Liver (tissue), 9 donors: ENCODE results near the gene EMP1. TPM values are rescaled to one million over a fixed set of nuclear protein-coding genes. Genes with fewer than 3 reads are reported as not detected.

Experiments used
- DNase-seq: peaks from one replicate; pipeline ENCODE4 v3.0.0-alpha.2; 2017; ENCODE audit warnings: low spot score
- H3K27ac ChIP-seq, 2 donors: one replicate each; pipeline ENCODE4 v1.7.0; 2013; ENCODE audit warnings: inconsistent platforms in 2 of 2, low read length in 2 of 2, control low read depth in 1 of 2, low read depth in 1 of 2, mild to moderate bottlenecking in 1 of 2
- H3K27me3 ChIP-seq, 4 donors: one replicate each; pipeline versions ENCODE4 v1.6.1 to v1.7.0; 2013; ENCODE audit warnings: low read length in 3 of 4, inconsistent platforms in 1 of 4, mild to moderate bottlenecking in 1 of 4, moderate library complexity in 1 of 4; ENCODE audit not compliant: control insufficient read depth in 4 of 4, insufficient read depth in 4 of 4
- H3K36me3 ChIP-seq, 4 donors: one replicate each; pipeline versions ENCODE4 v1.6.1 to v1.7.0; 2013; ENCODE audit warnings: low read length in 3 of 4, mild to moderate bottlenecking in 3 of 4, low read depth in 1 of 4, moderate library complexity in 1 of 4; ENCODE audit not compliant: control insufficient read depth in 4 of 4, insufficient read depth in 3 of 4
- H3K4me1 ChIP-seq, 4 donors: one replicate each; pipeline versions ENCODE4 v1.6.1 to v1.7.0; 2013; ENCODE audit warnings: low read length in 3 of 4, mild to moderate bottlenecking in 3 of 4, moderate library complexity in 1 of 4; ENCODE audit not compliant: control insufficient read depth in 4 of 4, insufficient read depth in 4 of 4
- H3K4me3 ChIP-seq, 3 donors: one replicate each; pipeline versions ENCODE4 v1.6.1 to v1.7.0; 2013; ENCODE audit warnings: low read length in 3 of 3, control low read depth in 1 of 3, low read depth in 1 of 3, mild to moderate bottlenecking in 1 of 3
- H3K9ac ChIP-seq, 2 donors: one replicate each; pipeline ENCODE4 v1.7.0; 2013; ENCODE audit warnings: low read length in 2 of 2, mild to moderate bottlenecking in 2 of 2, moderate library complexity in 2 of 2, control low read depth in 1 of 2, low read depth in 1 of 2
- H3K9me3 ChIP-seq, 4 donors: one replicate each; pipeline versions ENCODE4 v1.6.1 to v1.7.0; 2013; ENCODE audit warnings: low read length in 3 of 4; ENCODE audit not compliant: control insufficient read depth in 4 of 4
- ATF3 ChIP-seq: IDR thresholded peaks from 2 replicates; pipeline ENCODE4 v1.6.1; 2016; ENCODE audit warnings: antibody characterized with exemption
- CTCF ChIP-seq: fragments of 150-350 bp; IDR thresholded peaks from 2 replicates; pipeline ENCODE4 v1.5.1; 2017; ENCODE audit warnings: improper control_type of control experiment, low read depth, low read length; ENCODE audit not compliant: missing input control
- EGR1 ChIP-seq, 2 donors: IDR thresholded peaks; 2 replicates each; pipeline ENCODE4 v1.6.1; 2016 to 2018; ENCODE audit warnings: antibody characterized with exemption in 2 of 2, low read depth in 2 of 2
- FOXA1 ChIP-seq: IDR thresholded peaks from 2 replicates; pipeline ENCODE4 v1.6.1; 2016; ENCODE audit warnings: antibody characterized with exemption
- FOXA2 ChIP-seq: IDR thresholded peaks from 2 replicates; pipeline ENCODE4 v1.6.1; 2016; ENCODE audit warnings: antibody characterized with exemption
- HNF4A ChIP-seq, 2 donors: conservative IDR thresholded peaks; 2 replicates each; pipeline ENCODE4 v1.6.1; 2016; ENCODE audit warnings: antibody characterized with exemption in 2 of 2, mild to moderate bottlenecking in 2 of 2
- HNF4G ChIP-seq: IDR thresholded peaks from 2 replicates; pipeline ENCODE4 v1.6.1; 2016; ENCODE audit warnings: antibody characterized with exemption
- JUND ChIP-seq, 2 donors: IDR thresholded peaks; 2 replicates each; pipeline ENCODE4 v1.6.1; 2016; ENCODE audit warnings: antibody characterized with exemption in 2 of 2
- MAX ChIP-seq: IDR thresholded peaks from 2 replicates; pipeline ENCODE4 v1.6.1; 2016; ENCODE audit warnings: antibody characterized with exemption
- NR2F2 ChIP-seq: IDR thresholded peaks from 2 replicates; pipeline ENCODE4 v1.6.1; 2016; ENCODE audit warnings: antibody characterized with exemption
- RAD21 ChIP-seq, 2 donors: IDR thresholded peaks; 2 replicates each; pipeline ENCODE4 v1.6.1; 2016; ENCODE audit warnings: antibody characterized with exemption in 2 of 2, mild to moderate bottlenecking in 2 of 2
- RXRA ChIP-seq, 2 donors: IDR thresholded peaks; 2 replicates each; pipeline ENCODE4 v1.6.1; 2017 to 2018; ENCODE audit warnings: antibody characterized with exemption in 2 of 2, mild to moderate bottlenecking in 1 of 2
- SP1 ChIP-seq: IDR thresholded peaks from 2 replicates; pipeline ENCODE4 v1.6.1; 2018; ENCODE audit warnings: antibody characterized with exemption, mild to moderate bottlenecking
- TAF1 ChIP-seq: conservative IDR thresholded peaks from 2 replicates; pipeline ENCODE4 v1.6.1; 2016; ENCODE audit warnings: antibody characterized with exemption, mild to moderate bottlenecking
- YY1 ChIP-seq: IDR thresholded peaks from 2 replicates; pipeline ENCODE4 v1.6.1; 2016; ENCODE audit warnings: antibody characterized with exemption, mild to moderate bottlenecking
- ZBTB33 ChIP-seq: IDR thresholded peaks from 2 replicates; pipeline ENCODE4 v1.6.1; 2016; ENCODE audit warnings: antibody characterized with exemption
- WGBS: extraction: QIAGEN DNeasy Blood & Tissue Kit; methylation state at CpG from one replicate; pipeline ENCODE4 v1.1.7; 2013; 5-methylcytosine and 5-hydroxymethylcytosine counted together
- polyA plus RNA-seq, 2 donors: library from polyadenylated mRNA; stranded (reverse) in 1 of 2; unstranded in 1 of 2; fragments of 200-250 nt in 1 of 2; fragments of >200 nt in 1 of 2; fragmentation: Nextera tagmentation in 1 of 2; extraction: Ambion mirVana in 1 of 2; gene quantifications; one replicate each; pipeline versions ENCODE4 v1.2.1 to v1.2.3, GENCODE V29; 2013 to 2015
- total RNA-seq, 2 donors: library from RNA; depleted of rRNA; stranded (reverse); fragments of >200 nt; gene quantifications; one replicate each; pipeline ENCODE4 v1.2.3, GENCODE V29; 2014
- donor health status: healthy.
- donor health status: healthy.
- donor health status: healthy.
- donor health status: healthy.
- donor health status: healthy.

EMP1 gene
- total and polyA plus RNA-seq, 4 donors = 1.6 to 5.6 (median 3.6) TPM

- Histone ChIP-seq H3K9me3 (no peaks in the 10 kb centered on the region), H3K4me3 (no peak overlapping the region), H3K4me1 (peaks cover 0 to 8% (median 0%) of the 10 kb centered on the region in 4 donors), H3K36me3 (no peaks in the 10 kb centered on the region), H3K9ac (no peak overlapping the region), H3K27ac (no peak overlapping the region), H3K27me3 (no peaks in the 10 kb centered on the region)
- 90% methylated on average over 4 of the region's 4 CpGs for WGBS
- no peak for TF ChIP-seq MAX
- no peak for TF ChIP-seq YY1
- no peak for TF ChIP-seq RAD21 (IDR thresholded peaks at IDR 0.05)
- no peak for TF ChIP-seq RXRA (IDR thresholded peaks at IDR 0.05)
- no peak for TF ChIP-seq CTCF
- no peak for TF ChIP-seq FOXA1
- no peak for TF ChIP-seq HNF4G
- no peak for TF ChIP-seq HNF4A (conservative IDR thresholded peaks at IDR 0.05)
- no peak for TF ChIP-seq ATF3
- no peak for TF ChIP-seq ZBTB33
- TF ChIP-seq TAF1 = no peak
- TF ChIP-seq FOXA2 = no peak
- no peak for TF ChIP-seq EGR1 (IDR thresholded peaks at IDR 0.05; ENCODE audit: low read depth in 2 of 2)
- TF ChIP-seq JUND (IDR thresholded peaks at IDR 0.05) = no peak
- DNase-seq = no peak
Observed at GRCh38 chr12:13186302-13186701, 10.2 kb upstream of the EMP1 start.

- no peak overlapping the region for H3K27ac ChIP-seq
- no peak overlapping the region for H3K4me3 ChIP-seq
- peaks cover 0 to 8% (median 0%) of the 10 kb centered on the region in 4 donors for H3K4me1 ChIP-seq
- no peaks in the 10 kb centered on the region for H3K27me3 ChIP-seq
- H3K36me3 ChIP-seq = no peaks in the 10 kb centered on the region
- peak; percentile 81 for TF ChIP-seq FOXA2
- peak; percentile 27 for TF ChIP-seq ATF3
- TF ChIP-seq JUND (IDR thresholded peaks at IDR 0.05) = peak; percentile 49 to 86
- peak; percentile 93 for TF ChIP-seq YY1
- TF ChIP-seq NR2F2 = no peak
- peak; percentile 66 for TF ChIP-seq FOXA1
- no peak for TF ChIP-seq HNF4G
- peak; percentile 13 to 52 for TF ChIP-seq HNF4A (conservative IDR thresholded peaks at IDR 0.05)
- TF ChIP-seq SP1 = no peak
- no peak for TF ChIP-seq MAX
- TF ChIP-seq RXRA (IDR thresholded peaks at IDR 0.05) = peak in 1 of 2 donors; percentile 18
- no peak for DNase-seq
- H3K9ac ChIP-seq = no peak overlapping the region
- no peaks in the 10 kb centered on the region for H3K9me3 ChIP-seq
- 47% methylated on average over 4 of the region's 4 CpGs for WGBS
Observed at GRCh38 chr12:13187399-13187798, 9.1 kb upstream of the EMP1 start.
